Thoracic aorta (tissue), 2 donors: ENCODE measurements around the gene PDZD11. TPM values are rescaled to one million over a fixed set of nuclear protein-coding genes. Genes with fewer than 3 reads are reported as not detected.
"Not testable (repeated sequence)": the region's sequence is repeated elsewhere in the genome, so short reads cannot be mapped to it uniquely, and the experiment has no call there.

ENCODE experiments used
- ATAC-seq: fragments of 150-250 bp; one replicate; pipeline ENCODE4 v1.8.0; 2017; ENCODE audit warnings: low read depth; ENCODE audit not compliant: insufficient number of reproducible peaks, low FRiP score
- DNase-seq: peaks from one replicate; pipeline ENCODE4 v3.0.0-alpha.2; 2020; ENCODE audit warnings: low spot score
- H3K27ac ChIP-seq, 2 donors: fragments of 200-600 bp; sonication (generic); 1 replicate in 1 of 2; 2 replicates in 1 of 2; pipeline ENCODE4 v1.5.1; 2016; ENCODE audit warnings: mild to moderate bottlenecking in 2 of 2, moderate library complexity in 2 of 2
- H3K27me3 ChIP-seq: fragments of 200-600 bp; sonication (generic); replicated peaks from 2 replicates; pipeline ENCODE4 v1.6.0; 2016; ENCODE audit warnings: mild to moderate bottlenecking; ENCODE audit not compliant: insufficient read depth
- H3K36me3 ChIP-seq: fragments of 200-600 bp; sonication (generic); one replicate; pipeline ENCODE4 v1.5.1; 2016
- H3K4me1 ChIP-seq, 2 donors: fragments of 200-600 bp; sonication (generic); 1 replicate in 1 of 2; 2 replicates in 1 of 2; pipeline versions ENCODE4 v1.5.1 to v1.6.0; 2016; ENCODE audit warnings: low read depth in 2 of 2, mild to moderate bottlenecking in 1 of 2; ENCODE audit not compliant: control insufficient read depth in 1 of 2
- H3K4me3 ChIP-seq: fragments of 200-600 bp; sonication (generic); 2 replicates; pipeline ENCODE4 v1.5.1; 2016; ENCODE audit warnings: mild to moderate bottlenecking
- H3K9me3 ChIP-seq: fragments of 200-600 bp; sonication (generic); 2 replicates; pipeline ENCODE4 v1.5.1; 2016
- total RNA-seq, 2 donors: library from RNA; depleted of rRNA; stranded (reverse); fragments of >200 nt; gene quantifications; one replicate each; pipeline versions ENCODE4 v1.1.0 to v1.2.3, GENCODE V29; 2016
- TF ChIP-seq, protein P1 (sequence below): fragments of 200-600 bp; sonication (generic); IDR thresholded peaks from one replicate; pipeline ENCODE4 v1.5.1; 2019; ENCODE audit warnings: antibody characterized with exemption

PDZD11 gene
- total RNA-seq, 2 donors from 2014 or later: 18.0 to 21.3 TPM

DNA sequence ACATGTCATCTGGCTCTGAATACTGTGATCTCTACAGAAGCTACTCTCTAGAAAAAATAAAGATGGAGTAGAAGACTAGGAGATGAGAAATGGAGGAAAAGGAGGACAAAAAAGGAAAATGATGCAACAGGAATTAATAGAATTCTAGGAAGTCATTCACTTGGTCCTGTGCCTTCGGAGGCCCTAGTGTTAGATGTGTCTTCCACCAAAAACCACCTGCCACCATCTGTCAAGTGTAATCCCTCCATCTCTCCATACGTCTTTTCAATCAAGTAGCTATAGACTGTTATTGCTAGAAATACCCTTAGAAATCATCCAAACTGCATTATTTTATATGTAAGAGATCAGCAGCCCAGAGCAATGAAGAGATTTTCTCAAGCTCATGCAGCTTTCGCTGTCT is 10.6 kb downstream of the PDZD11 start:
- no peak for ATAC-seq
- no peak for DNase-seq
- Histone ChIP-seq H3K27me3 (no peaks in the 10 kb centered on the region), H3K36me3 (no peaks in the 10 kb centered on the region), H3K9me3 (no peaks in the 10 kb centered on the region), H3K4me1 (no peaks in the 10 kb centered on the region), H3K27ac (no peak overlapping the region), H3K4me3 (no peak overlapping the region)
- TF ChIP-seq, protein P1, sequence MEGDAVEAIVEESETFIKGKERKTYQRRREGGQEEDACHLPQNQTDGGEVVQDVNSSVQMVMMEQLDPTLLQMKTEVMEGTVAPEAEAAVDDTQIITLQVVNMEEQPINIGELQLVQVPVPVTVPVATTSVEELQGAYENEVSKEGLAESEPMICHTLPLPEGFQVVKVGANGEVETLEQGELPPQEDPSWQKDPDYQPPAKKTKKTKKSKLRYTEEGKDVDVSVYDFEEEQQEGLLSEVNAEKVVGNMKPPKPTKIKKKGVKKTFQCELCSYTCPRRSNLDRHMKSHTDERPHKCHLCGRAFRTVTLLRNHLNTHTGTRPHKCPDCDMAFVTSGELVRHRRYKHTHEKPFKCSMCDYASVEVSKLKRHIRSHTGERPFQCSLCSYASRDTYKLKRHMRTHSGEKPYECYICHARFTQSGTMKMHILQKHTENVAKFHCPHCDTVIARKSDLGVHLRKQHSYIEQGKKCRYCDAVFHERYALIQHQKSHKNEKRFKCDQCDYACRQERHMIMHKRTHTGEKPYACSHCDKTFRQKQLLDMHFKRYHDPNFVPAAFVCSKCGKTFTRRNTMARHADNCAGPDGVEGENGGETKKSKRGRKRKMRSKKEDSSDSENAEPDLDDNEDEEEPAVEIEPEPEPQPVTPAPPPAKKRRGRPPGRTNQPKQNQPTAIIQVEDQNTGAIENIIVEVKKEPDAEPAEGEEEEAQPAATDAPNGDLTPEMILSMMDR: no peak

DNA sequence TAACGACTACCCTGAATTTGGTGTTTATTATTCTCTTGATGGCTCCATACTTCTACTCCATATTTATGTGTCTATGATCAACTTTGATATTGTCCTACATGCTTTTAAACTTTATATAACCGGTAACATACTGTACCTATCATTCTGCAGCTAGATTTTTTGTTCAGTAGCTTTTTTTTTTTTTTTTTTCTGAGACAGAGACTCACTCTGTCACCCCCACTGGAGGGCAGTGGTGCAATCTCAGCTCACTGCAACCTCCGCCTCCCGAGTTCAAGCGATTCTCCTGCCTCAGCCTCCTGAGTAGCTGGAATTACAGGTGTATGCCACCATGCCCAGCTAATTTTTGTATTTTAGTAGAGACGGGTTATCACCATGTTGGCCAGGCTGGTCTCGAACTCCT is 15.7 kb downstream of the PDZD11 start:
- not testable (repeated sequence) for H3K27ac ChIP-seq, H3K9me3 ChIP-seq, H3K27me3 ChIP-seq, ATAC-seq, H3K36me3 ChIP-seq, H3K4me1 ChIP-seq, H3K4me3 ChIP-seq, DNase-seq

DNA sequence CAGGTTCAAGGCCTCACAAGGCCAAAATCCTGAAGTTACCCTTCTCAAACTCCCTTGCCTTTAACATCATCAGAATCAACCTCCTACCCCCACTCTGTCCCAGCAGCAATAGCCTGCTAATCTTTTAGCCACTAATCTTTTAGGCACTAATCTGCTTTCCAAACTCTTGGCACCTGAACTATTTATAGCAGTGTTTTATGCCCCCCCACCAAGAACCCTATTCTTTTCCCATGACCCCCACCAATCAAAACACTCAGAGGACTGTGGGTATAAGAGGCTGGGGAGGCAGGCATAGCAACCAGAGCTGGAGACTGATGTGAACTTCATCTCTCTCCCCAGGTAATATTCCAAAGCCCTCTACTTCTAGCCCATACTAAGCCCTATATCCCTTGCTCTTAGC is 21.7 kb downstream of the PDZD11 start, which contains the start of gene ARR3:
TSS of gene ARR3 (plus strand) at position 301 of the 400 bp plus-strand sequence. CDS start 1,052 bp downstream, outside the sequence.
- no peak for ATAC-seq
- TF ChIP-seq, protein P1: no peak
- H3K4me1 ChIP-seq: no peaks in the 10 kb centered on the region

DNA sequence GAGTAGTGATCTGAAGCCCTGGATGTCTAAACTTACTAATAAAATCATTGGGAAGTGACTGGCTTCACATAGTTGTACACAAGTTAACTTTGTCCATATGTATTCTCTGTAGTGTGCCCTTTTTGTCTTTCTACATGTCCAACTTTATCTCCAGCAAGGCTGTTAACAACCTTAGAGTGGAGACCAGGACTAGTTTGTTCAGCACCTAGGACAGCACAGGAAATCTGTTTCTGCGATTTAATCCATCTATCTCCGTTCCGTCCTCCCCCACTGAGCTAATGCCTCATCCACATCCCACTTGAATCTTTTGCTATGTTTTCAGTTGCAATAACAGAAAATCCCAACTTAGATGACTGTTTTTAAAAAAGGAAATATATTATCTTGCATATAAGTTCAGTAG is 24.9 kb downstream of the PDZD11 start:
- TF ChIP-seq, protein P1: no peak
- DNase-seq (no peak), ATAC-seq (no peak)
- no peaks in the 10 kb centered on the region for H3K9me3 ChIP-seq
- no peaks in the 10 kb centered on the region for H3K27me3 ChIP-seq
- H3K27ac ChIP-seq: no peak overlapping the region
- no peaks in the 10 kb centered on the region for H3K36me3 ChIP-seq
- no peaks in the 10 kb centered on the region for H3K4me1 ChIP-seq
- H3K4me3 ChIP-seq: no peak overlapping the region

More for the DNA sequence above, 21.7 kb downstream of the PDZD11 start, which contains the start of gene ARR3:
- H3K36me3 ChIP-seq: no peaks in the 10 kb centered on the region
- no peak within 1 kb of the TSS for H3K27ac ChIP-seq
- no peak within 1 kb of the TSS for H3K4me3 ChIP-seq
- no peaks in the 10 kb centered on the region for H3K27me3 ChIP-seq
- H3K9me3 ChIP-seq: no peaks in the 10 kb centered on the region
- DNase-seq: no peak

DNA sequence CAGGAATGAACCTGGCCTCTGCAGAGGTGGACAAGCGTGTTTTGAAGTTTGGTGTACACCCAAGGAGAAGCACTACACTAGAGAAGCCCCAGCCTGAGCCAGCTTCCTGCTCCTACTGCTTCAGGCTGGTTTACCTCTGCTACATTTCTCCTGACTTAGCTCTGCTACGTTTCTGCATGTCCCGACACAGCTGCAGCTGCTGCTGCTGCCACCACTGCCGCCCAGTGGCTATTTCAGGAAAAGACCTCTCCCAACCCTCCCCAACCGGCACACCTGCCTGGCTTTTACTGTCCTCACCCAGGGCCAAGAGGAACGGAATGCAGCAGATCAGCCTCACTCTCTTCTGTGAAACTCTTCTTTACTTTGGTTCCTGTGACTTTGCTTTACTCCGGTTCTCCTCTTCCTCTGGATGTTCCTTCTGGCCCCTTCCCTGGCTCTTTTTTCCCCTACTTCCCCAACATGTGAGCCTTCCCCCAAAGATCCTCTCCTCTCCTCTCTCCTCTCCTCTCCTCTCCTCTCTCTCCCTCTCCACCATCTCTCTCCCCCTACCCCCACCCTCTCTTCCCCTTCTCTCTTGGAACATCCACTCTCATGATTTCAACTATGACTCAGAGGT is 26.7 kb downstream of the PDZD11 start:
- DNase-seq (no peak), ATAC-seq (no peak)
- TF ChIP-seq, protein P1: peak; percentile 21
- Histone ChIP-seq H3K36me3 (no peaks in the 10 kb centered on the region), H3K4me3 (no peak overlapping the region), H3K27ac (no peak overlapping the region), H3K9me3 (no peaks in the 10 kb centered on the region), H3K4me1 (no peaks in the 10 kb centered on the region), H3K27me3 (no peaks in the 10 kb centered on the region)

DNA sequence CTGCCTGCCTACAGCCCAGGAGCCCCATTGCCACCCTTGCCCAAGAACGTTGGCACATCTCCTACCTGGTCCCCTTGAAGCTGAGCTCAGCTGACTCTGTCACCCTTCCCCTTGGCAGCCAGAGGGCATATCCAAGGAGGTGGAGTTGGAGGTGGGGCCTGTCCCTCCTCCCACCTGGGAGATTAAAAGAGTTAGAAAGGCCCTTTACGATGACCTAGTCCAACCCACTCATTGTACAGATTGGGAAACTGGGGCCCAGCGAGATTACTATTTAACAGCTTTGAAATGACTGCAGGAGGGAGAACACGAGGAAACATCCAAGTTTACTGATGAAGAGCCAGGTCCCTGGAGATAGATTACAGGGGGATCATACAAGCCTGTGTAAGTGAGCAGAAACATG is 29.6 kb downstream of the PDZD11 start, which contains the start of gene P2RY4:
TSS of gene P2RY4 (minus strand) at position 101 of the 400 bp plus-strand sequence. CDS start 580 bp downstream, outside the sequence.
- no peak within 1 kb of the TSS for H3K4me3 ChIP-seq
- H3K9me3 ChIP-seq: no peaks in the 10 kb centered on the region
- no peaks in the 10 kb centered on the region for H3K36me3 ChIP-seq
- H3K27me3 ChIP-seq: no peaks in the 10 kb centered on the region
- DNase-seq (no peak), ATAC-seq (no peak)
- TF ChIP-seq, protein P1: no peak
- no peaks in the 10 kb centered on the region for H3K4me1 ChIP-seq
- H3K27ac ChIP-seq: no peak within 1 kb of the TSS
